GM23338 (cell line): ENCODE results near the gene FHIT. TPM values are rescaled to one million over a fixed set of nuclear protein-coding genes. Genes with fewer than 3 reads are reported as not detected.

Experiments used
- ATAC-seq: fragments of 200-7000 bp; cut with Tn5 transposase; 3 replicates; pipeline ENCODE4 v1.9.1; 2020
- DNase-seq: peaks from one replicate; pipeline ENCODE4 v3.0.0-alpha.2; 2015; ENCODE audit warnings: low spot score
- H2AFZ ChIP-seq: fragments of 200-600 bp; sonication (generic); 2 replicates; pipeline ENCODE4 v1.8.0; 2016; ENCODE audit warnings: antibody characterized with exemption, mild to moderate bottlenecking, moderate library complexity
- H3F3A ChIP-seq: fragments of 200-600 bp; sonication (generic); replicated peaks from 2 replicates; pipeline ENCODE4 v1.8.0; 2017; ENCODE audit warnings: antibody characterized with exemption, mixed run types, low read depth
- H3K27ac ChIP-seq: fragments of 200-600 bp; sonication (generic); 2 replicates; pipeline ENCODE4 v1.6.1; 2016; ENCODE audit warnings: low read depth
- H3K27me3 ChIP-seq: fragments of 200-600 bp; sonication (generic); 2 replicates; pipeline ENCODE4 v1.8.0; 2016; ENCODE audit warnings: mild to moderate bottlenecking, mixed run types, moderate library complexity; ENCODE audit not compliant: insufficient read depth
- H3K36me3 ChIP-seq: fragments of 200-600 bp; sonication (generic); 2 replicates; pipeline ENCODE4 v1.8.0; 2016; ENCODE audit warnings: mild to moderate bottlenecking; ENCODE audit not compliant: insufficient read depth
- H3K4me1 ChIP-seq: fragments of 200-600 bp; sonication (generic); 2 replicates; pipeline ENCODE4 v1.8.0; 2016; ENCODE audit warnings: mild to moderate bottlenecking, moderate library complexity; ENCODE audit not compliant: insufficient read depth
- H3K4me2 ChIP-seq: fragments of 200-600 bp; sonication (generic); 2 replicates; pipeline ENCODE4 v1.7.1; 2017; ENCODE audit warnings: mixed run types
- H3K4me3 ChIP-seq: fragments of 200-600 bp; sonication (generic); 2 replicates; pipeline ENCODE4 v1.6.1; 2016; ENCODE audit warnings: mixed run types
- H3K79me2 ChIP-seq: fragments of 200-600 bp; sonication (generic); replicated peaks from 2 replicates; pipeline ENCODE4 v1.8.0; 2017; ENCODE audit warnings: mild to moderate bottlenecking; ENCODE audit not compliant: insufficient read depth
- H3K9me2 ChIP-seq: fragments of 200-600 bp; sonication (generic); 2 replicates; pipeline ENCODE4 v1.8.0; 2017; ENCODE audit not compliant: insufficient read depth
- H4K20me1 ChIP-seq: fragments of 200-600 bp; sonication (generic); replicated peaks from 2 replicates; pipeline ENCODE4 v1.8.0; 2017; ENCODE audit warnings: mild to moderate bottlenecking; ENCODE audit not compliant: insufficient read depth
- H3K27ac Mint-ChIP-seq: 2 replicates; pipeline ENCODE4 v1.8.0; 2020; ENCODE audit warnings: inconsistent platforms, mild to moderate bottlenecking, moderate library complexity, mixed read lengths
- H3K27me3 Mint-ChIP-seq: 3 replicates; pipeline ENCODE4 v1.8.0; 2022; ENCODE audit warnings: low read depth, mild to moderate bottlenecking, moderate library complexity, mixed read lengths, inconsistent platforms; ENCODE audit not compliant: insufficient read depth, poor library complexity
- H3K36me3 Mint-ChIP-seq: 3 replicates; pipeline ENCODE4 v1.8.0; 2021; ENCODE audit warnings: low read depth, mild to moderate bottlenecking, inconsistent platforms, moderate library complexity, mixed read lengths
- H3K4me1 Mint-ChIP-seq: 3 replicates; pipeline ENCODE4 v1.8.0; 2020; ENCODE audit warnings: mild to moderate bottlenecking, inconsistent platforms, mixed read lengths
- H3K4me3 Mint-ChIP-seq: 3 replicates; pipeline ENCODE4 v1.8.0; 2021; ENCODE audit warnings: moderate library complexity, mild to moderate bottlenecking, inconsistent platforms, mixed read lengths
- H3K9me3 Mint-ChIP-seq: 3 replicates; pipeline ENCODE4 v1.8.0; 2020; ENCODE audit warnings: moderate library complexity, mild to moderate bottlenecking, inconsistent platforms, mixed read lengths
- ETS1 ChIP-seq: IDR thresholded peaks from 2 replicates; pipeline ENCODE4 v1.6.1; 2016; ENCODE audit warnings: antibody characterized with exemption
- EZH2phosphoT487 ChIP-seq: fragments of 200-600 bp; sonication (generic); IDR thresholded peaks from one replicate; pipeline ENCODE4 v1.8.1; 2018; ENCODE audit warnings: antibody characterized with exemption; ENCODE audit not compliant: unreplicated experiment
- JUNB ChIP-seq: IDR thresholded peaks from one replicate; pipeline ENCODE4 v1.6.1; 2016; ENCODE audit warnings: antibody characterized with exemption; ENCODE audit not compliant: unreplicated experiment
- NANOG ChIP-seq: IDR thresholded peaks from 2 replicates; pipeline ENCODE4 v1.6.1; 2016; ENCODE audit warnings: antibody characterized with exemption, borderline replicate concordance
- POLR2AphosphoS5 ChIP-seq: IDR thresholded peaks from 2 replicates; pipeline ENCODE4 v1.6.1; 2016; ENCODE audit warnings: antibody characterized with exemption, low read depth
- REST ChIP-seq: IDR thresholded peaks from one replicate; pipeline ENCODE4 v1.6.1; 2018; ENCODE audit warnings: antibody characterized with exemption; ENCODE audit not compliant: unreplicated experiment
- STAT1 ChIP-seq: IDR thresholded peaks from one replicate; pipeline ENCODE4 v1.6.1; 2016; ENCODE audit warnings: antibody characterized with exemption; ENCODE audit not compliant: unreplicated experiment
- ZNF114 ChIP-seq: fragments of 250-450 bp; sonication (Bioruptor Pico); IDR thresholded peaks from 2 replicates; pipeline ENCODE4 v1.5.0; 2020; ENCODE audit warnings: mild to moderate bottlenecking, moderate library complexity
- ZNF331 ChIP-seq: fragments of 250-450 bp; sonication (Bioruptor Pico); IDR thresholded peaks from 2 replicates; pipeline ENCODE4 v1.5.0; 2020; ENCODE audit warnings: low read depth, mild to moderate bottlenecking, moderate library complexity
- polyA plus RNA-seq: library from polyadenylated mRNA; unstranded; fragments of >200 nt; fragmentation: Nextera tagmentation; extraction: Ambion mirVana; gene quantifications from 2 replicates; pipeline ENCODE4 v1.2.1, GENCODE V29; 2016
- total RNA-seq: library from RNA; depleted of rRNA; stranded (reverse); fragments of >200 nt; shearing (Covaris generic); gene quantifications from 2 replicates; pipeline ENCODE4 v1.2.3, GENCODE V29; 2014
- TF ChIP-seq, protein P1 (sequence below), 2 experiments: fragments of 200-600 bp in 1 of 2; sonication (generic) in 1 of 2; conservative IDR thresholded peaks; 2 replicates each; pipeline versions ENCODE4 v1.5.1 to v1.6.1; 2016 to 2017; ENCODE audit warnings: antibody characterized with exemption in 2 of 2, low read depth in 2 of 2, mild to moderate bottlenecking in 2 of 2, moderate library complexity in 1 of 2
- TF ChIP-seq, protein P2 (sequence below): fragments of 250-450 bp; sonication (Bioruptor Pico); IDR thresholded peaks from 2 replicates; pipeline ENCODE4 v1.5.0; 2020; ENCODE audit warnings: mild to moderate bottlenecking, moderate library complexity

FHIT gene
- total and polyA plus RNA-seq, 2 experiments from 2014 or later: 3.0 to 8.3 TPM

GRCh38 chr3:60536420-60536819 lies 714.8 kb downstream of the FHIT start:
- Mint-ChIP-seq H3K36me3 (peaks cover 13% of the 10 kb centered on the region; the same call in 2 of the 3 replicates), H3K27ac (no peak overlapping the region), H3K4me1 (peaks cover 3% of the 10 kb centered on the region; the same call in 2 of the 3 replicates), H3K4me3 (no peak overlapping the region), H3K9me3 (peaks cover 17% of the 10 kb centered on the region; the same call in 2 of the 3 replicates), H3K27me3 (peaks cover 3% of the 10 kb centered on the region)
- H3K4me3 ChIP-seq: no peak overlapping the region
- peaks cover 9% of the 10 kb centered on the region; the same call in 1 of the 2 replicates for H3K4me1 ChIP-seq
- no peaks in the 10 kb centered on the region for H3F3A ChIP-seq
- no peak overlapping the region for H3K4me2 ChIP-seq
- no peak for DNase-seq
- no peaks in the 10 kb centered on the region for H3K9me2 ChIP-seq
- H3K79me2 ChIP-seq: no peaks in the 10 kb centered on the region
- no peak overlapping the region for H3K27ac ChIP-seq
- no peak overlapping the region for H2AFZ ChIP-seq
- no peak for ATAC-seq
- H4K20me1 ChIP-seq: no peaks in the 10 kb centered on the region
- H3K27me3 ChIP-seq: no peaks in the 10 kb centered on the region
- TF ChIP-seq POLR2AphosphoS5 (no peak), JUNB (no peak), ZNF331 (no peak), NANOG (no peak), ZNF114 (CRISPR knock-in tag) (no peak), EZH2phosphoT487 (no peak), STAT1 (no peak), ETS1 (no peak), REST (no peak)
- TF ChIP-seq, protein P1, sequence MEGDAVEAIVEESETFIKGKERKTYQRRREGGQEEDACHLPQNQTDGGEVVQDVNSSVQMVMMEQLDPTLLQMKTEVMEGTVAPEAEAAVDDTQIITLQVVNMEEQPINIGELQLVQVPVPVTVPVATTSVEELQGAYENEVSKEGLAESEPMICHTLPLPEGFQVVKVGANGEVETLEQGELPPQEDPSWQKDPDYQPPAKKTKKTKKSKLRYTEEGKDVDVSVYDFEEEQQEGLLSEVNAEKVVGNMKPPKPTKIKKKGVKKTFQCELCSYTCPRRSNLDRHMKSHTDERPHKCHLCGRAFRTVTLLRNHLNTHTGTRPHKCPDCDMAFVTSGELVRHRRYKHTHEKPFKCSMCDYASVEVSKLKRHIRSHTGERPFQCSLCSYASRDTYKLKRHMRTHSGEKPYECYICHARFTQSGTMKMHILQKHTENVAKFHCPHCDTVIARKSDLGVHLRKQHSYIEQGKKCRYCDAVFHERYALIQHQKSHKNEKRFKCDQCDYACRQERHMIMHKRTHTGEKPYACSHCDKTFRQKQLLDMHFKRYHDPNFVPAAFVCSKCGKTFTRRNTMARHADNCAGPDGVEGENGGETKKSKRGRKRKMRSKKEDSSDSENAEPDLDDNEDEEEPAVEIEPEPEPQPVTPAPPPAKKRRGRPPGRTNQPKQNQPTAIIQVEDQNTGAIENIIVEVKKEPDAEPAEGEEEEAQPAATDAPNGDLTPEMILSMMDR (conservative IDR thresholded peaks at IDR 0.05; ENCODE audit: low read depth in 2 of 2): no peak
- TF ChIP-seq, protein P2, sequence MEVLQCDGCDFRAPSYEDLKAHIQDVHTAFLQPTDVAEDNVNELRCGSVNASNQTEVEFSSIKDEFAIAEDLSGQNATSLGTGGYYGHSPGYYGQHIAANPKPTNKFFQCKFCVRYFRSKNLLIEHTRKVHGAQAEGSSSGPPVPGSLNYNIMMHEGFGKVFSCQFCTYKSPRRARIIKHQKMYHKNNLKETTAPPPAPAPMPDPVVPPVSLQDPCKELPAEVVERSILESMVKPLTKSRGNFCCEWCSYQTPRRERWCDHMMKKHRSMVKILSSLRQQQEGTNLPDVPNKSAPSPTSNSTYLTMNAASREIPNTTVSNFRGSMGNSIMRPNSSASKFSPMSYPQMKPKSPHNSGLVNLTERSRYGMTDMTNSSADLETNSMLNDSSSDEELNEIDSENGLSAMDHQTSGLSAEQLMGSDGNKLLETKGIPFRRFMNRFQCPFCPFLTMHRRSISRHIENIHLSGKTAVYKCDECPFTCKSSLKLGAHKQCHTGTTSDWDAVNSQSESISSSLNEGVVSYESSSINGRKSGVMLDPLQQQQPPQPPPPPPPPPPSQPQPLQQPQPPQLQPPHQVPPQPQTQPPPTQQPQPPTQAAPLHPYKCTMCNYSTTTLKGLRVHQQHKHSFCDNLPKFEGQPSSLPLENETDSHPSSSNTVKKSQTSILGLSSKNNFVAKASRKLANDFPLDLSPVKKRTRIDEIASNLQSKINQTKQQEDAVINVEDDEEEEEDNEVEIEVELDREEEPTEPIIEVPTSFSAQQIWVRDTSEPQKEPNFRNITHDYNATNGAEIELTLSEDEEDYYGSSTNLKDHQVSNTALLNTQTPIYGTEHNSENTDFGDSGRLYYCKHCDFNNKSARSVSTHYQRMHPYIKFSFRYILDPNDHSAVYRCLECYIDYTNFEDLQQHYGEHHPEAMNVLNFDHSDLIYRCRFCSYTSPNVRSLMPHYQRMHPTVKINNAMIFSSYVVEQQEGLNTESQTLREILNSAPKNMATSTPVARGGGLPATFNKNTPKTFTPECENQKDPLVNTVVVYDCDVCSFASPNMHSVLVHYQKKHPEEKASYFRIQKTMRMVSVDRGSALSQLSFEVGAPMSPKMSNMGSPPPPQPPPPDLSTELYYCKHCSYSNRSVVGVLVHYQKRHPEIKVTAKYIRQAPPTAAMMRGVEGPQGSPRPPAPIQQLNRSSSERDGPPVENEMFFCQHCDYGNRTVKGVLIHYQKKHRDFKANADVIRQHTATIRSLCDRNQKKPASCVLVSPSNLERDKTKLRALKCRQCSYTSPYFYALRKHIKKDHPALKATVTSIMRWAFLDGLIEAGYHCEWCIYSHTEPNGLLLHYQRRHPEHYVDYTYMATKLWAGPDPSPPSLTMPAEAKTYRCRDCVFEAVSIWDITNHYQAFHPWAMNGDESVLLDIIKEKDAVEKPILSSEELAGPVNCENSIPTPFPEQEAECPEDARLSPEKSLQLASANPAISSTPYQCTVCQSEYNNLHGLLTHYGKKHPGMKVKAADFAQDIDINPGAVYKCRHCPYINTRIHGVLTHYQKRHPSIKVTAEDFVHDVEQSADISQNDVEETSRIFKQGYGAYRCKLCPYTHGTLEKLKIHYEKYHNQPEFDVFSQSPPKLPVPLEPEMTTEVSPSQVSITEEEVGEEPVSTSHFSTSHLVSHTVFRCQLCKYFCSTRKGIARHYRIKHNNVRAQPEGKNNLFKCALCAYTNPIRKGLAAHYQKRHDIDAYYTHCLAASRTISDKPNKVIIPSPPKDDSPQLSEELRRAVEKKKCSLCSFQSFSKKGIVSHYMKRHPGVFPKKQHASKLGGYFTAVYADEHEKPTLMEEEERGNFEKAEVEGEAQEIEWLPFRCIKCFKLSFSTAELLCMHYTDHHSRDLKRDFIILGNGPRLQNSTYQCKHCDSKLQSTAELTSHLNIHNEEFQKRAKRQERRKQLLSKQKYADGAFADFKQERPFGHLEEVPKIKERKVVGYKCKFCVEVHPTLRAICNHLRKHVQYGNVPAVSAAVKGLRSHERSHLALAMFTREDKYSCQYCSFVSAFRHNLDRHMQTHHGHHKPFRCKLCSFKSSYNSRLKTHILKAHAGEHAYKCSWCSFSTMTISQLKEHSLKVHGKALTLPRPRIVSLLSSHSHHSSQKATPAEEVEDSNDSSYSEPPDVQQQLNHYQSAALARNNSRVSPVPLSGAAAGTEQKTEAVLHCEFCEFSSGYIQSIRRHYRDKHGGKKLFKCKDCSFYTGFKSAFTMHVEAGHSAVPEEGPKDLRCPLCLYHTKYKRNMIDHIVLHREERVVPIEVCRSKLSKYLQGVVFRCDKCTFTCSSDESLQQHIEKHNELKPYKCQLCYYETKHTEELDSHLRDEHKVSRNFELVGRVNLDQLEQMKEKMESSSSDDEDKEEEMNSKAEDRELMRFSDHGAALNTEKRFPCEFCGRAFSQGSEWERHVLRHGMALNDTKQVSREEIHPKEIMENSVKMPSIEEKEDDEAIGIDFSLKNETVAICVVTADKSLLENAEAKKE (CRISPR knock-in tag): no peak
- H3K36me3 ChIP-seq: no peaks in the 10 kb centered on the region
